COLO668 (cell line): ENCODE results near the gene SLC6A1.

Experiments
- DNase-seq: peaks from one replicate; lab custom pipeline; 2025; ENCODE audit not compliant: unreplicated experiment; lab: John Stamatoyannopoulos, UW

SLC6A1 gene

DNA sequence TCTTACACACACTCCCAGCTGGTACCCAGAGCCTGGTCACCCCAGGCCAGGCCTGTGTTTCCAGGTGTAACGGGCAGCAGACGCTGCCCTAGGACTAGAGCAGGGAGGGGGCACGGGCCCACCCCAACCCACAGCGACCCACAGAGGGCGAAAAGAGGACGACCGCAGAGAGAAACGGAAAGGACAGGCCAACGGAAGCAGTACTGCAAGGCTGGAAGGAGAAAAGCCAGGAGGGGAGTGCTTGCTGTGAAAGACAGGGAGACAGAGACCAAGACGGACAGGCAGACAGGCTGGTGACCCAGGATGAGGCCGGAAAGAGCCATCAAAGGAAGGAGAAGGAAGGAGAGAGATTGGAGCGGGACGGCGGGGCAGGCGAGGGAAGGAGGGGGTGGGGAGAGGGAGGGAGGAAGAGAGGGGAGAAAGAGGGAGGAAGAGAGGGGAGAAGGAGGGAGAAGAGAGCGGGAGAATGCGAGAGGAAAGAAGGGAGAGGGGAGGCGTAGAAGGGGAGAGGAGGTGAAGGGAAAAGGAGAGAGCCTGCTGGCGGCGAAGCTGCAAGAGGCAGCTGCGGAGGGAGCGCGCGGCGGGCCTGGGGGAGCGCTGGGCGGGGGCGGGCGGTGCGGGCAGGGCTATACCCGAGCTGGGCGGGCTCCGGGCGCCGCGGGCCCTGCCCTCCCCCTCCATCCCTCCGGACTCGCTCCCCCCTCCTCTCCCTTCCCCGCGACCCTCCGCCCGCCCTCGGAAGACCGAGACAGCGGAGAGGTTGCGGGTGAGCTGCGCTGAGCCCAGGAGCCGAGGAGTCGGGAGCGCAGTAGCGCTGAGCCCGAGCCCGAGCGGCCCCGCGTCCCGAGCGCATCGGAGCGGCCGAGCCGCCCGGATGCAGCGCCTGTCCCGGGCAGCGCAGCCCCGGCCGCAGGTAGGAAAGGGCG, at the start of gene SLC6A1:
SLC6A1 (plus strand) TSS at position 732 of the 926 bp plus-strand sequence. CDS start 24,464 bp downstream, outside the sequence.
- no peak for DNase-seq

DNA sequence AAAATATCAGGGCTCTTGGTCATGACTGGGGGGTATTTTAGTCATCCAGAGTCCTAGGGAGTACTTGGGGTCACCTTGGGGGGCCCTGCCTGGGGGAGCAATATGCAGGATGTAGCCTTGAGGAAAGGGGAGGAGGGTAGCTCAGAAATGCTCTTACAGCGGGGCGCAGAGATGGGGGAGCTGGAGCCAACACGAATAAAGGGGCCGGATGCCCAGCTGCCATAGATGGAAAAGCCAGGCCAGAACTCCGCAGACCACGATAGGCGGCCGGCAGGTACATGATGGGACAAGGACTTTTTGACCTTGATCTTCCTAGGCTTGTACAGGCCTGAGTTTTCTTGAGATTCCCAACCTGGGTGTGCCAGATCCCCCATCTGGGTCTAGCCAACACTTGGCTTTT, 47.7 kb upstream of the SLC6A1 start:
- DNase-seq = no peak

DNA sequence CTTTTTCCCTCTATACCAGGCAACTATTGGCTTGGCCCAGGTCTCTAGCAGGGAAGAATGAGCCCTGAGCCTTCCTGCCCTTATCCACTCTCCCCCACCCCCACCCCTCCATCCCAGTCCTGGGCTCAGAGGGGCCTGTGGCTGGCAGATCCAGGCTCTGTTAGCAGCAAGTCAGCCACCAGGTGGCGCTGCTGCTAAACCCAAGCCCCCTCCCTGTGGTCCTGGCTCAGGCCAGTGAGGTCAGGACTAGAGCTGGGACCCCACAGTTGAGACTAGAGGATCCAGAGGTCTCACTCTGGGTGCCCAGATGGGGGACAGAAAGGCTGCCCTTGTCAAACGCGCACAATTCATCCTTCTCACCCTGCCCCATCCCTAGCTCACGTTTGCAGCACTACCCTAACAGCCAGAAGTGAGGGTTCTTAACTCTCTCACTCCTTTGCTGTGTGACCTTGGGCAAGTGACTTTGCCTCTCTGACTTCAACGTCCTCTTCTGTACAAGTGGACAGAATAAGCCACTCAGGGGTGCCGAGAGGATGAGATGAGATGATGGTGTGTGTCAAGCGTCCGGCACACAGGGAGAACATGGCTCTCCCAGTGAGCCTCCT, 46.8 kb upstream of the SLC6A1 start:
- peak; percentile 29 for DNase-seq

DNA sequence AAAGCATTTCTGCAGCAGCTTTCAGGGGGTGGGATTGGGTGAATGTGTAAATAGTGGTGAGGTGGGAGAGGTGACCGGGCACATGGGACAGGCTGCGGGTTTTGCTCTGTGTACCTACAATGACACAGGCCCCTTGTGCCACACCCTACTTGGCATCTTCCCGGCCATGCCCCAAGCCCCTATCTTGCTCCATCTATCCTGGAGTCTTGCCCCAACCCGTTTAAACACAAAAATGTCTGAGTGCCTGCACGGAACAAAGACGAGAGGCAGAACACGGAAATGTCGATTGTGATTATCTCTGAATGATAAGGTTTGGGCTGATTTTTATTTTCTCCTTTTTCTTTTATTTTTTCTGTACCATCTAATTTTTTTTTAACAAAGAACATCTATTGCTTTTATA, 46.0 kb upstream of the SLC6A1 start:
- no peak for DNase-seq

DNA sequence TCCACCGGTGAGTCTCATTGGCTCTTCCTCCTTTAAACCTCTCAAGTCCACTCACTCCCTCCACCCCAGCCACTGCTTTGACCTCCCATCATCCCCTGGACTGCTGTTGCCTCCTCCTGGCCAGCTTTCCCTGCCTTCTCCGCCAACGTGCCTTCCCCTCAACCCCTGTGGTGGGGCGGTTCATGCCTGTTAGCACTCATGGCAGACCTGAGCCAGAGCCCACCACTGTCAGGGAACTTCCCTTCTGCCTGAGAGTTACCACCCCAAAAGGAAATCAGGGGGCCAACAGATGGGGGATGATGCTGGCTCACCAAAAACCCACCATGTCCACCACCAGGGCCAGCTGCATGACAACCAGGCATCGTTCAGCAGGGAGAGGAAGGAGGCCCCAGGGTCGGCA, 44.2 kb upstream of the SLC6A1 start:
- no peak for DNase-seq

DNA sequence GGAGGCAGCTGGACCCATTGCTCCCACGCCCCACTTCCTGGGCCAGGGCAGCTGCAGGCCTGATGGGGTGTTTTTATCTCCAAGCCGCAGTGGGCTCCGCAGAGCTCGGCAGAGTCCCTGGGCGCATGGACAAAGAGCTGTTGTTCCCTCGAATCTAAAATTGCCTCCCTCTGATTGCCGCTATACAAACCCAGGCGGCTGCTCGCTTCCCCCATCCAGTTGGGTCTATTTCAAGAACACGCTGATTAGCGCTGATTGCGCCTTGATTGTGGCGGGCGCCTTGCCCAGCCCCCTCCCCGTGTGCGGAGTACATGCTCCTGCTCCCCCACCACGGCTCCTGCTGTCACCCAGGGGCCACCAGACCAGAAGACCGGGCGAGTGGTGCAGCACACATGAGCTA, 43.4 kb upstream of the SLC6A1 start:
- no peak for DNase-seq

- DNase-seq = no peak
Observed at GRCh38 chr3:10950476-10951294, 41.9 kb upstream of the SLC6A1 start.

DNA sequence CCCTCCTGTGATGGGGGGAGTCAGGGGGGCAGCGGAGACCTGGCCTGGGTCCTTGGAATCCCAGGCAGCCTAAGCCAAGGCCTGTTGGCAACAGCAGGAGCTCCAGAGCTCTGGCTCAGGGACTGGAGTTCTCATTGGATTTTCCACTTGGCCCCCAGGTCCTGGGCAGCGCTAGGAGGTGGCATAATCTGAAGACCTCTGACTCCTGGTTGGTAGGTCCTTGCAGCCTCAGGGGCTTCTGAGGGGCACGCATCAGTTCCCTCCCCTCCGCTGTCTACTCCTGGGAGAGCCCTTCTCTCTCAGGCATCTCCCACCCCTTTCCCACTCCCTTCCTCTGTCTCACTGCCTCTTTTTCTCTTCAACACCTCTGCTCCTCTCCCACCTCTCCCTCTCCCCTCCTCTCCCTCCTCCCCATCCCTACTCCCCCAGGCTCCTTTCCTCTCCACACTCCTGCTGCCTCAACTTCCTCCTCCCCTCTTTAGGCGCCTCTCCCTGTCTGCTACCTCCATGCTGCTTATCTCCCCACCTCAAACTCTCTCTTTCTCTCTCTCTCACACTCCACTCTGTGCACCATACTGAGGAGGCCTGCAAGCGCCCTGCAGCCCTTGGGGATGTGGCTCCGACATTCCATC, 41.1 kb upstream of the SLC6A1 start:
- DNase-seq = no peak

DNA sequence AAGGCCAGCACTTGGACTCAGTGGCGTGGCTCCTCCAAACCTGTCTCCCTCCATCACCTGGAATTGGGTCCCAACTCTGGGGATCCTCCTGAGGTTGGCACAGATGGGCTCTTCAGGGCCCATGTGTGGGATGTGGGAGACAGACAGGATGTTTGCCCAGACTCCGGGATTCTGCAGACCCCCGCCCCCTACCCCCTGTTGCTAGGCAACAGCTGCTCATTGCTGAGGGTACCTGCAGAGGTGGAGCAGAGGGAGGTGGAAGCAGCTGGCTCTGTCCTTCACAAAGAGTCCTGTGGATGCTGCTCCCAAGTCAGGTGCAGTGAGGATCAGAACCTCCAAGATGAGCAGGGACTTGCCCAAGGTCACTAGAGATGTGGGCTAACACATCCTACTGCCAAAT, 40.0 kb upstream of the SLC6A1 start:
- DNase-seq = no peak

DNA sequence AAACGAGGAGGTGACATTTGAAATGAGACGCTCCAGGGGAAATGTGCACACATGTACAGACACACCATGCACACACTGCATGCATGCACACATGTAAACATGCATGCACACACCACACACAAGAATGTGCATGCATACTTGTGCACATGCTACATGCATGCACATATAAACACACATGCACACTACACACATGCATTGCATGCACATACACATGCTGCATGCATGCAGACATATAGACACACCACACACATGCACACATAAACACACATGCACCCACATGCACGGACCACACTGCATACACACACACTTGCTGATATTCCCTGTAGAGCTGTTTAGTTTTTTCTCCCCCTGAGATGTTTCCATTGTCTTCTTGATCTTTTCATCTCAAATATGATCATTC, 37.8 kb upstream of the SLC6A1 start:
- no peak for DNase-seq

DNA sequence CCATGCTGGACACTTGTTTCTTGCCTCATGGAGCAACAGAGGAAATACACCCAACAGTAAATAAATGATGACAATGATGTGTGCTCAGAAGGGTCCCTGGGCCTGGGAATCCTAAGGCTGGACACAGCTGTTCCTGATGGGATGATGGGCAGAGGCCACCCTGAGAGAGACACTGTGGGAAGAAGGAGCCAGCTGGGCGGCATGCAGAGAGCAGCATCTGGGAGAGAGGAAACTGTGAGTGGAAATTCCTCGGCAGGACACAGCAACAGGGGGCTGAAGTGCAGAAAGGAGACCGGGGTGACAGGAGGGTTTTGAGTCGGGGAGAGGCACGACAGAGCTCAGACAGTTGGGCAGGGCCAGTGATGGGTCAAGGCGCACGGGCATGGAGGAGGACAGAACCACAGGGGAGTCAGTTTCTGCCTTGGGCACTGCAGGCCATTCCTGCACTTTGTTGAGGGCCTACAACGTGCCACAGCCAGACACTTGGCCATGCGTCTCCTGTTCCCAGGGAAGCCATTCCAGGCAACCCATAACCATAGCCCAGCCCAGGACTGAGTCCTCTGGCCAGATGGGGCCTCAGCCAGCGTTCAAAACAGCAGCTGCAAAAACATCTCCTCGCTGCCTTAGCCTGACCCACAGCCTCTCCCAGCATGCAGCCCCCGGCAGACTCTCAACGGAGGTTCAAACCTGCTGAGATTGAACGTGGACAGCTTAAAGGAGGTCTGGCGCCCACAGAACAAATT, 36.7 kb upstream of the SLC6A1 start:
- no peak for DNase-seq

- no peak for DNase-seq
Observed at GRCh38 chr3:10956531-10956930, 36.0 kb upstream of the SLC6A1 start.

- DNase-seq = no peak
Observed at GRCh38 chr3:10956986-10957385, 35.6 kb upstream of the SLC6A1 start.

DNA sequence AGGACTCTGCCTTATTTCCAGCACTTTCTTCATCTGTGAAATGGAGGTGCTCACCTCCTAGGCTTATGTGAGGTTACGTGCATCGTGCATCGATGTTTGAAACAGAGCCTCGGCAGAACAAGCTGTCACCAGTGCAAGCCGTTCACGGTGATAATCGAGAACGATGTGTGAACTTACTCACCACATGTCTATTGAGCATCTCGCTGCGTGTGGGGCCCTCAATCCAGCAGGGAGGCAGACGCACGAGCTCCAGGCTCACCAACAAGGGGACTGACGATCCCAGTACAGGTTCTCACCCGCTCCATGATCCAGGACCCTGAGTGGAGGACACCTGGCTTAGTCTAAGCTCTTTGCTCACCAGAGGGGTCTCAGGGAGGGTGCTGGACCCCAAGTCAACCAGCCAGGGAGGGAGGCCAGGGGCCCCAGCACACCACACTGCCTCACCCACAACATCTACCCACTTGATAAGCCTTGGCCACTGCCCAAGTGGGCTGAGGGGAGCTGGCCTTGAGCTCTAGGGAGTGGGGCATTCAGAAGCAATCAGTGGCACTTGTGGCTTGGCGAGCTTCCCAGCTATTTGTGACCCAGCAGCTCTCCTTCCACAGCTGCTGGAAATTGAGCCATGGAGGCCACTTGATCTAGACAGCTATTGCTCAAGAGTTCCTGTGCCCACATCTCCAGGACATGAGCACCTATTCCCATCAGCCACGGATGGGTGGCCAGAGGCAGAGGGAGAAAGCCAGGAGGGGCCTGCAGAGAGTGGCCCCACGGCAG, 34.4 kb upstream of the SLC6A1 start:
- peak; percentile 9 for DNase-seq

DNA sequence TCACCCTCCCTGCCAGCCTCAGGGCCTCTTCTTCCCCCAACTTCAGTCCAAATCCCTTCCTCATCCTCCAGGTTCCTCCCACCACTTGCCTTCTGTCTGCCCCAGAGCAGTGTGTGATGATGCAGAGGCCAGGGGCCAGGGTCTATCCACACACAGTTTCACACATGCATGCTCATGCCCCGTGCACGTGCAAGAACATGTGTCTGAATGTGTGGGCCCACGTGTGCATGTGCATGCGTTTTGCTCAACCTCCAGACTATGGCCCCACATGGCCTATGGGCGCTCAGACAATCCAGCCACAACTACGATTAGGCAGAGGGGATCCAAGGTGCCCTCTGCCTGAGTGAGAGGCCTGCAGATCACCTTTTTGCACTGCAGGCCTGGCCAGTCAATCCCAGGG, 32.3 kb upstream of the SLC6A1 start:
- no peak for DNase-seq

DNA sequence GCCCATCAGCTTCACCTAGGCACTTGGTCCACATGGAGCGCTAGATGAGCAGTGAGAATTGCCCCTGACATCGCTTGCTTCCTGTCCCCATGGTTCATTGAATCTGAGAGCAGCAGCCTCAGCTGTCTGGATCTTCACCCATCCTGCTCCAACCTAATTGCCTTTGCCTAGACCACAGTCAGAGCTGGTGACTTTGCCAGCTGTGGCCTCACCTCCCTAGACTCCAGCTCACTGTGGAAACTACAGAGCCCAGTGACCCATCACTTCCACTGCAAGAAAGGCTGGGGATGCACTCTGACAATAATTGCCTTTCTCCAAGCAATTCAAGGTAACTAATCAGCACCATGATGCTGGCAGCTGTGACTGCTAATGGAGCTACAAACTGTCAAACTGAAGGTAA, 30.6 kb upstream of the SLC6A1 start:
- no peak for DNase-seq

DNA sequence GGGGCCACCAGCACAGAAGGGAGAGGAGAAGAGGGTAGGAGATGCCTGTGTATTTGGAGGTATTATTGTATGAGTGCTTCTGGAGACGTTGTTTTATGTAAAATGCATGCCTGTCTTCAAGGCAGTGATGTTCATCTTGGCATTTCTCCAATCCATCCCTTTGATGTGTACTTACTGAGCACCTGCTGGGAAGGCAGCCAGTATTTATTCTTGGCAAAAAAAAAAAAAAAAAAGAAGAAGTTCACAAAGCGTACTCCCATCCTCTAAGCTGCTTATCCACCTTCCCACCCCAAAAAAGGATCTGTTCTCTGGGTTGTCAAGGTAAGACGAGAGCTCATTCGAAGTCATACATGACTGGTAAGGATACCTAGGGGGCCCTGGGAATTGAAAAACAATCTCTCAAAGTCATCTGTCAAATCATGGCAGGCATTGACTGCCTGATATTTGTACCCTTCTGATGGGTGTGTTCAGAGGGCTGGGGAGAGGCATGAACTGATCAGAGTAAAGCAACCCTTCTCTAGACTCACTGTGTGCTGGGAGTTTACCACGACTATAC, 30.0 kb upstream of the SLC6A1 start:
- DNase-seq = no peak

GRCh38 chr3:10964537-10965167, 27.9 kb upstream of the SLC6A1 start:
- DNase-seq = no peak

GRCh38 chr3:10968401-10968800, 24.1 kb upstream of the SLC6A1 start:
- no peak for DNase-seq
